HG02970 (cell line): ENCODE data around the gene GRIN2C.

ENCODE experiments used
- ATAC-seq: cut with Tn5 transposase; IDR thresholded peaks from one replicate; pipeline ENCODE4 v1.9.1; 2021; ENCODE audit warnings: mild to moderate bottlenecking, moderate library complexity, moderate number of reproducible peaks; ENCODE audit not compliant: unreplicated experiment, low FRiP score

The GRIN2C gene

GRCh38 chr17:74850310-74850709 lies 9.4 kb downstream of the GRIN2C start:
- no peak for ATAC-seq

GRCh38 chr17:74848656-74849399 lies 10.9 kb downstream of the GRIN2C start:
- ATAC-seq: no peak

DNA sequence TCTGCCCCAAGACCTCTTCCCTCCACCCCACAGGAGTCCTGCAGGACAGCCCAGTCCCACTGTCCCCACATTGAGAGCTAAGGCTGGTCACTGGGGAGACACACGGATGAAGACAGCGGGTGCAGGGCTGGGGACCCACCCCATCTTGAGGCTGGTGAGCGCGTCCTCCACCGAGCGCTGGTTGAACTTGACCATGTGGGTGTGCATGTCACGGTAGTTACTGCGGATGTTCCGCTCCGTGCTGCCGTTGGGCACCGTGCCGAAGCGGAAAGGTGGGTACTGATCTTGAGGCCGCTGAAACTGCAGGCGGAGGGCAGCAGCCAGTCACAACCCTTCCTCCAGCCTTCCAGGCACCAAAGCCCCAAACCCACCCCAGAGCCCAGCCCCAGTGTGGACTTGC lies 13.1 kb downstream of the GRIN2C start:
- ATAC-seq: no peak

DNA sequence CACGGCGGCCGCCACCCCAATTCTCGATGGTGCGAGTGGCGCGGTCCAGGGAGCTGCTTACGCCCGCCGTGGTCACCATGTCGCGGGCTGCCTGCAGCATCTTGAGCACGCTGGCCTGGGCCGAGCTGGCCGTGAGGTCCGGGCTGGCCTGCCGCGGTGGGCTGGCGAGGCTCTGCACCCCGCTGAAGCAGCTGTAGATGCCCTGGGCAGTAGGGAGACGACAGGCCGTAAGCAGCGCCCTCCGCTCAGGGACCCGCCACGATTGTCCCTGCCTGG lies 16.4 kb downstream of the GRIN2C start:
- ATAC-seq: no peak

DNA sequence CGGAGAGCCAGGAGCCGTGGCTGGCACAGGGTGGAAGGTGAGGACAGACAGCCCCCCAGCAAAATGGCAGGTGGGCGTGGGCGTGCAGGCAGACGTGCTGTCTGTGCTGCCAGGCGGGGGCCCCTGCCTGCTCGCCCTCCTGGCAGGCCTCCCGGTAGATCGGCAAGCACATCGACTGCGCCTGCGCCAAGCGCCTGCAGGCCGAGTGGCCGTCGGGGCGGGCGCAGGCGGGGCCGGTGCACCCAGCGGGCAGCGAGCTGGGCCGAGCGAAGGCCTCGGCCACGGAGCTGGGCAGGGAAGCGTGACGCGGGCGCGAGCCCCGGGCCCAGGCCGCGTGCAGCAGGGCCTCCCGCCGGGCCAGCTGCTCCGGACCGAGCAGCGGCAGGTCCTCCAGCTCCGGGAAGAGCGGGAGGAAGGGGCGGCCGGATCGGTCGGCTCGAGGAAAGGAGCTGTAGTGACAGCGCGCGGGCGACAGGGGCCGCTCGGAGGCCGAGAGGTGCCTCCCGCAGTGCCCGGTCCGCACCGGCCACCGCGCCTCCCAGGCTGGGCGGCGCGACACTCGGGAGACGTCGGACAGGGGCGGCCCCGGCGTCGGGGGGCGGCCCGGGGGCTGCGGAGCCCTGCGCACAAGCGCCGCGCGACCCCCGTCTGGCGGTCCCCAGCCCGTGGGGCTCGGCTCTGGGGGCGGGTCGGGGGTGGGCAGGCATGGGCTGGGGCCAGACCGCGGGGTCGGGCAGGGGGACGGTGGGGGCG lies 16.9 kb downstream of the GRIN2C start:
- ATAC-seq: no peak

DNA sequence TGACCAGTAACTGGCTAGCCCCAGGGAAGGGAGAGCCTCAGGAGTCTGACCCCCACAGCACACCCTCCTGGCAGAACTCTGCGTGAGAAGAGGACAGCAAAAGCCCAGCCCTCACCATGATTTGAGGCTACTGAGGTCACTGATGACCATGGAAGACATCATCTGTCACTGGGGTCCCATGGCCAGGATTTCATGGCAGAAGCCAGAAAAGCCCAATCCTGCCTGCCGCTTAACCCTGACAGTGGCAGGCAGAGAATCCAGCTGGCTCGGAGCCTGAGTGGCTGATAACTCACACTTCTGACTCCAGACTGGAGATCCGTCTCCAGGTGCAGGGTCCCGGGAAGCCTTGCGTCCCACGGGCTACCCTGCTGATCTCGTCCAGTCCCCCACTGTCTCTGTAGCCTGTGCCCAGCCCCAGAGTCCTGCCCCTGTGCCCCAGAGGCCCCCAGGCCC lies 17.5 kb downstream of the GRIN2C start:
- ATAC-seq: no peak

GRCh38 chr17:74840989-74841666 lies 18.6 kb downstream of the GRIN2C start:
- no peak for ATAC-seq

- ATAC-seq: no peak
Measured at GRCh38 chr17:74839990-74840852, 19.5 kb downstream of the GRIN2C start.

- no peak for ATAC-seq
Measured at GRCh38 chr17:74838274-74838673, 21.4 kb downstream of the GRIN2C start.

DNA sequence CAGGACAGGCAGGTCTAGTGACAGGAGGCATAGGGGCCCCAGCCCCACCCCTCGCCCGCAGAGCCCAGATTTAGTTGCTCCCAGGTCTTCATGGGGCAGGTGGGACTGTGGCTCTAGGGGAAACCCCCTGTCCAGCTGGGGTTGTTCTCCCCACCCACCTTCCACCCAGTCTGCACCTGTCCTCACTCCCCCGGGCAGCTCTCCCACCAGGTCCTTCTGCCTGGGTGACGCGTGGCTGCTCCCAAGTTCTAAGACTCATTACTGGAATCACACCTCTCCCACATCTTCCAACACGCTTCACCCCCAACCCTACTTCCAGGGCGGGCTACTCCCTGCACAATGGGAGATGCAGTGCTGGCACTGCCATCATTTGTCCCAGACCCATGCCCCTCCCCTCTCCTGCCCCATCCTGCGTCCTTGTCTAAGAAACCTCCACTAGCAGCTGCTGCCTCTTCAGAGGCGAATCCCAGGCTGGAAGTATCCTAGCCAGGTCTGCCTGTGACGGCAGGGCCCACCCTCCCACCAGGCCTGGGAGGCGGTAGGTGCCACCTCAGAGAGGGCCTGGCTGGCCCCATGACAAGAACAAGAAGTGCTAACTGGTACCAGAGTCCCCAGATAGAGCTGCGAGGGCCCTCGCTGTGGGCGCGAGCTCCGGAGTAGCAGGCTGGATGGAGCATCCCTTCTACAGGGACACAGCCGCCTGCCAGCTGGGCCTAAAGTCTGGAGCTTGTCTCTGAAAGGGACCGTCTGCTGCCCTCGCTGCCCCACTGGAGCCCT lies 22.8 kb downstream of the GRIN2C start:
- ATAC-seq: no peak

DNA sequence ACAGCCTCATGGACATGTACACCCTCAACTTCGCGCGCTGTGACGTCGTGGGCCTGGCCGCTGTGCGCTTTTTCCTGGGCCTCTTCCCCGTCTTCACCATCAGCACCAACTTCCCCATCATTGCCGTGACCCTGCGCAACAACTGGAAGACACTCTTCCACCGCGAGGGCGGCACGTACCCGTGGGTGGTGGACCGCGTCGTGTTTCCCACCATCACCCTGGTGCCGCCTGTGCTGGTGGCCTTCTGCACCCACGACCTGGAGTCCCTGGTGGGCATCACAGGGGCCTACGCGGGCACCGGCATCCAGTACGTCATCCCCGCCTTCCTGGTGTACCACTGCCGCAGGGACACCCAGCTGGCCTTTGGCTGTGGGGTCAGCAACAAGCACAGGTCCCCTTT lies 23.5 kb downstream of the GRIN2C start:
- no peak for ATAC-seq

DNA sequence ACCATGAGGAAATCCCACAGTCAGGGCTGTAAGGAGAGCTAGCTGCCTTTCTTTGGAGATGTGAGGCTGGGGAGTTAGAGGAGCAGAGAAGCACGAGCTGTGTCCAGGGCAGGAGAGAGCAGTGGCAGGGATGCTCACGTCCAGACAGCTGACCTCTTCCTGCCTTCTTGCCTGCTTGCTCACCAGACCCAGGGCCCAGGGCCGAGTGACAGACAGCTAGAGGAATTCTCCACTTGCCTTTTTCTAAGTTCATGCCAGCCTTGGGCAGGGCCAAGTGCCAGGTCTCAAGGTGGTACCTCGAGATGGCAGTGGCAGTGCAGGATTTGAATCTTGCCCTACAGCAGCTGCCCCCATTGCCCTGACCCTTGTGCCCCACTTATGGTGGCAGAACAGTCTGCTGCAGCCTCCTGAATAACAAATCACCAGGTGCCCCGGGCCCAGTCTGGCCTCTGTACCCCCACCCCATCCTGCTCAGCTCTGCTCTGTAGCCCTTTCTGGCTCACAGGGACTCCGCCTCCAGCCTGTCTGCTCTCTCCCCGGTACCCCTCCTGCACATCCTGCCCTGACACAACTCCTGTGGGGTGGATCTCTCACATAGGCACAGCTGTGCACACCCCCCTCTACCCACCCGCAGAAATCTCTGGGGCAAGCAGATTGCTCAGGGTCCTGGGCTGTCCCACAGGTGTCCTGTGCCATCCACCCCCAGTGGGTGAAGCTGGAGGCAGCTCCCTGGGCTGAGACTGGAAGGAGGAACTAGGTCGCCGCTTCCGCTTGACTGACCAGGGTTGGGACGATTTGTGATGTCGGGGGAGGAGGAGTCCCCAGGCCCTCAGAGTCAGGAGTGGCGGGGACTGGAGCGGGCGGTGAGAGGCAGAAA lies 25.9 kb downstream of the GRIN2C start:
- no peak for ATAC-seq

DNA sequence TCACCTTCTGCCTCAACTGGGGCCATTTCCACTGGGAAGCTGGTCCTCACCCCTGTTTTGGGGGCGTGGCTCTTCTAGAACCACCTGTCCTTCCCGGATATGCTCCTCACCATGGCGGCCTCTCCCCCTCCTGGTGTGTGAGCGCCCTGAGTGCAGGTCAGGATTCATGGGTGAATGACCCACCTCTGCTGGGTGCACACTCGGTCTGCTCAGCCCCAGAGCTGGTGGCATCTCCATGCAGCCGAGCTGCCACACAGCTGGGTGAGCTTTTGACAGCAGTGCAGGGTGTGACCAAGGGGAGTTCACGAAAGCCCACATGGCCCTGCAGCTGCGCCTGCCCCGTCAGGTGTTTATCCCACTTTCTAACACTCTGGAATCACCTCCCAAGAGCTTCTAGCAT lies 27.3 kb downstream of the GRIN2C start:
- ATAC-seq: no peak

DNA sequence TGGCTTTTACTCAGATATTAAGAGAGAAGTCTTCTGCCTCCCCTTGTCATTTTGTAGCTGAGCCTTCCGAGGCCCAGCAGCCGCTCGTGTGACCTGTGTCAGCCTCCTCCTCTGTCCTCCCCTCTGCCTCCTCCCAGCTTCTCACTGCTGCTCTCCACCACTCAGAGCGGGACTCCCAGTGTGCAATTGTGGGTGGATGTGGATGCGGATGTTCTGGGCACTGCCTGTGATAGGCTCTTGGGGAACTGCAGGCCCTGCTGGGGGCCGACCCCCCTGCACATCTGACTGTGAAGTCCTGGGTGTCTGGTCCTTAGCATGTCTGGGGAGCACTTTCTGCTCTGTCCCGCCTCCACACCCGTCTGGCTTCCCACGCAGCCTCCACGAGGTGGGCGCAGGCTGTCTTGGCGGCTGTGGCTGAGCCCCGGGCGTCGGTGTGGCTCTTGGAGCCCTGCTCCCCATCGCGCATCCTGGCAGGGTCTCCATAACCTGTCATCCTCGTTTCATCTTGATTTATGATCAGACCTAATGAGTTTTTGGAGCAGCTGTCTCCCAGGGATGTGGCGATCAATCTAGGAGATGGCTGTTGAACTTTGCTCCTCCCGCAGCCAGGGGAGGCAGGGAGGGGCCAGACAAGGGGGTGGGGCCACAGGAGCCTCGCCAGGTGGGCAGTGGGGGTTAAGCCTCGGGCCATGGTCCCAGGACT lies 28.1 kb downstream of the GRIN2C start:
- no peak for ATAC-seq

DNA sequence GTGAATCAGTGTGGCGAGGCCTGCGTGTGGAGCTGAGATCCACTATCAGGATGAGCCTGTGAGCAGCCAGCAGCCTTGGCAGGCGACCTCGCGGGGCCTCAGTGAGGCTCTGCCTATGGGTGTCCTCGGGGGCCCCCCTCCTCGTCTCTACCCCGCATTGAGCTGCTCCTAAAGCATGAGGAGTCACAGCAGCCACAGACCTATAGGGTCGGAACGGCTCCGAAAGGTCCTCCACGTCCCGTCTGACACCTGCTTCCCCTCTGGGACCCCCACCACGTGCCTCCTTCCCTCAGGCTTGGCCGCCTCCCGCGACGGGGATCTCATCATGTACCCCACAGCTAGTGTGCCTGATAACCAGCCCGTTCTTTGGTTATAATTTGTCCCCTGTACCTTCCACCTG lies 28.8 kb downstream of the GRIN2C start:
- no peak for ATAC-seq

- no peak for ATAC-seq
Measured at GRCh38 chr17:74827800-74828199, 31.9 kb downstream of the GRIN2C start.

- ATAC-seq: no peak
Measured at GRCh38 chr17:74825952-74826719, 33.5 kb downstream of the GRIN2C start.
